HG03175 (cell line): ENCODE results near the gene NBAS.
A peak's percentile ranks its signal among the peaks of the same experiment; 100 is the strongest.

Experiments
- ATAC-seq: cut with Tn5 transposase; IDR thresholded peaks from one replicate; pipeline ENCODE4 v1.9.1; 2021; ENCODE audit warnings: mild to moderate bottlenecking, moderate library complexity; ENCODE audit not compliant: unreplicated experiment

The NBAS gene

DNA sequence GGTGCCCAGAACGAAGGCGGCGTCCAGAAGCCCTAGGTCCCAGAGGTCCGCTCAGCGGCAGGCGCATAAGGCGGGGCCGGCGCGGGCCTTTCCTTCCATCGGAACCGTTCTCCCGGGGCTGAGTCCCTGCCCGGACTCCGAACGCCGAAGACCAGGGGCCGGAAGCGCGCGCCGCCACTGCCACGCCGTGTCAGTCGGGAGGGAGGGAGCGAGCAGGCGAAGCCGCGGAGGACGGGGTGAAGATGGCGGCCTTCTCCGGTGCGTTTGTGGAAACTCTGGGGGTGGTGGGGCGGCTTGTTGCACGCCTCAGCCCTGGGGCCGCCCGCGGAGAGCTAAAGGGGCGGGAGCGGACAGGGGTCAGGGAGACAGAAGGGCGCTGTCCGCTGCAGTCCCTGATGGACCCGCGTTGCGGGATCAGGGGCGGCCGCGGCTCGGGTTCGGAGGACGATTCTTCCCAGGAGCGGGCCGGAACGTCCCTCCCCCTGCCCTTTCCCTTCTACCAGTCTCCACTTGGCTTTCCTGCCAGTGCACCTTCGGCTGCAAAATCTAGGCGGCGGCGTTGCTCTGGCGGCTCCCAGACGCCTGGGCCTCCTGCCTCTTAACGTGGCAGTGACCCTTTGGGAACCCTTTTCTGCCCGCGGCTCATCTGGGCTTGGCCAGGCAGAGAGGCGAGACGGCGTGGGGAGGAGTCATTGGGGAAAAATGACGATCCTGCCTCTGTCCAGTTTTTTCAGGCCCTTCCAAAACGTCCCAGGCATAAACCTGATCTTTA, 30.7 kb upstream of the NBAS start, which contains the start of gene DDX1:
TSS of gene DDX1 (plus strand) at position 177 of the 772 bp plus-strand sequence. CDS start at position 243, 66 bp downstream.
- peak; percentile 94 for ATAC-seq

- ATAC-seq = no peak
Observed at GRCh38 chr2:15591373-15591691, 30.2 kb upstream of the NBAS start.

DNA sequence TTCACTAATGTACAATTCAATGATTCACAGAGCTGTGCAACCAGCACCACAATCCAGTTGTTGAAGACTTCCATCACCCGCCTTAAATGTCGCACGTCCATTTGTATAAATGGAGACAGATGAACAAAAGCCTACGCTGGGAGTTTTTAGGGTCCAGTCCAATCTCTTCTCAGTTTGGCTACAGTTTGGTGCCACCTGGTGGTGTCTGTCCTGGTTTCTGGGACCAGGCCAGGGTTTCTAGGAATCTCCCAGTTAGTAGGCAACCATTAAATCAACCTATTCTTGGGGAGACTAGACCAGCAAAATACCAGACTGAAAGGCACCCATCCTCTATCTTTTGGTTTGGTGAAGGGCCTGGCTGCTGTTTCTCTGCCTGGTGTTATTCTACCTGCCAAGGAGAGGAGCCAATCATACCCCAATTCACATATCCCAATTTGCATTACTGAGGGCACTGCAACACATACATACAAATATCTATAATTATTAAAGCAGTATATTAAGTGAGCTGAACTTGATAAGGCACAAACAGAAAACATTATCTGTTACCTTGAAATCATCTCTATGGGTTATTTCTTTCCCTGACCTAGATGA, 27.3 kb upstream of the NBAS start:
- no peak for ATAC-seq

DNA sequence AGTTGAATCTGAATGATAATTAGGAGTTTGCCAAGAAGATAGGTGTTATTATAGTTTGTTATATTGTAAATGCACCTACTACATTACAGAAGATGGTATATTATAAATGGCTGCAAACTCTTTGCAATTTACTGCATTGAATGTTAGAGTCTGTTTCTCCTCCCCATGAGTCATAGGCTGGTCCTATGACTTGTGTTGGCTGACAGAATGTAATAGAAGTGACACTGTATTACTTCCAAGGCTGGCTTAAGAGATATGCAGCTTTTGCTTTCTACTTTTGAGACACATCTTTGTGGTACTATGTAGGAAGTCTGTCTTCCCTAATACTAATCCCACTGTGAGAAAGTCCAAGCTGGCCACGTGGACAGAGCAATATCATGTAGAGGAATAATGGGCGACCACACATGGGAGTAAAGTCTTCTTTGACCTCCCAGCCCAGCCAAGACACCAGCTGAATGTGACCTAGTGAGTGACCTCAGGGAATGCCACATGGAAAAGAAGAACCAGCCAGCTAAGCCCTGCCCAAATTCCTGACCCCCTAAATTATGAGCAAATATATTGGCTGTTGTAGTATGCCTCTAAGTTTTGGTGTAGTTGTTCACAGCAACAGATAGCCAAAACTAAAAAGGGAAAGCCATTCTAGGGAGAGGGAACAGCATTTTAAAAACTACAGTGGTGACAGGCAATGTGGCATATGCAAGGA, 23.8 kb upstream of the NBAS start:
- no peak for ATAC-seq

- ATAC-seq = no peak
Observed at GRCh38 chr2:15584316-15584715, 23.2 kb upstream of the NBAS start.

DNA sequence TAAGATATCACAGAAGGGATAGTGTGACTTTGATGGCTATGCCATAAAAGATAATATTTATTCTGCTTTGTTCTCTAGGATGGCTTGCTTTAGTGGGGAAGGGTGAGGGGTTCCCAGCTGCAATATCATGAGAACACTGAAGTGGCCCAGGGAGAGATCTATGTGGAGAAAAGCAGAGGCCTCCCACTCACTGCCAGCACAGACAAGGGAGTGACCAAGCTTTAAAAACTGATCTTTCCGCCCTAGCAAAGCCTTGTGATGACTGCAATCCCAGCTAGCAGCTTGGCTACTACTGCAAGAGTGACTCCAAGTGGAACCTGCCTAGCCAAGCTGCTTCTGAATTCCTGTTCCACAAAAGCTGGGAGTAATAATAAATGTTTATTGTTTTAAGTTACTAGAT, 22.7 kb upstream of the NBAS start:
- ATAC-seq = no peak

GRCh38 chr2:15582710-15583357, 21.7 kb upstream of the NBAS start:
- ATAC-seq = peak; percentile 67

DNA sequence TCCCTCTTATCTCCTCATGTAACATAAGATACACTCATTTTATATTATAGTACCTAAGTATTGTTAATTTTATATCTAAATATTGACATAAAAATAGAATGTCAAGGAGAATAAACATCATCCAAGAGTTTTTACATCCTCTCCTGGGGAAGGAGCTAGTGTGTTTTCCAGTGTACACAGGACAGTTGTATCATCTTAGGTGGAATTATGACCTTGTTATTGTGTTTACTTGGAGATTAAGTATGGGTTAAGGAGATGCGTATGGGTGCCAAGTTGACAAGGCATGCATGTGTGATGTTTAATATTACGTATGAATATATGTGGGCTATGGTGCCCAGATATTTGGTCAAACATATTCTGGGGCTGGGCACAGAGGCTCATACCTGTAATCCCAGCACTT, 19.3 kb upstream of the NBAS start:
- ATAC-seq = no peak

DNA sequence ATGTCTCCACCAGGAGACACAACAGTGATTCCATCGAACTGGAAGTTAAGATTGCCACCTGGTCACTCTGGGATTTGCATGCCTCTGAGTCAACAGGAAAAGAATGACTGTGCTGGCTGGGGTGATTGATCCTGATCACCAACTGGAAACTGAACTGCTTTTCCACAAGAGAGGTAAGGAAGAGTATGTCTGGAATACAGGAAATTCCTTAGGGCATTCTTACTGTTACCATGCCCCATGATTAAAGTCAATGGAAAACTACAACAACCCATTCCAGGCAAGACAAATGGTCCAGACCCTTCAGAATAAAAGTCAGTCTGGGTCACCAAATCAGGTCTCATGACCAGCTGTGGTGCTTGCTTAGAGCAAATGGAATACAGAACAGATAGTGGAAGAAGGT, 18.5 kb upstream of the NBAS start:
- no peak for ATAC-seq

DNA sequence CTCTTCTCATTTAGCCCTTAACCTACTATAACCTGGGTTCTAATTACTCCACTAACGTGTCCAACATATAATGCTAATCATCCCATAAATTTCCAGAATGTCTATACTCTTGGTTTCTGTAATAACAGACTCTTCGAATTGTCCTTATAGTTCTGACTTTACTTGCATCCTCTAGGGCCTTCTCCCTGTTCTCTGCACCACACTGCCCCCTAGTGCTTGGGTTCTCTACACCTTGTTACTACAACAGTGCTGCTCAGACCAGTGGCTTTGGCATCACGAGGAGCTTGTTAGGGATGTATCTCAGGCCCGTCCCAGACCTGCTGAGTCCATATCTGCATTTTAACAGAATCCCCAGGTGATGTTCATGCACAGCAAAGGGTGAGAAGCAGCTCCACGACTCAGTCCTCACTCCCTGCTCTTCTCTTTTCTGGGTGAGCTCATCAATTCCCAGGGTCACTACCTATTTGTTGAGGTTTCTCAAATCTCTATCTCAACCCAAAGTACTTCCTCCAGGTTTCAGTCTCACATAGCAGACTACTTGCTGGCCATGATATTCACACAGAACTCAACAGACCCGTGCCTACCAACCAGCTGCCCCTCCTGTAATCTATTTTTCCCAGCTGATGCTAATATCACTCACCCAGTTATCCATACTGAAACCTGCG, 16.1 kb upstream of the NBAS start:
- ATAC-seq = peak; percentile 94

DNA sequence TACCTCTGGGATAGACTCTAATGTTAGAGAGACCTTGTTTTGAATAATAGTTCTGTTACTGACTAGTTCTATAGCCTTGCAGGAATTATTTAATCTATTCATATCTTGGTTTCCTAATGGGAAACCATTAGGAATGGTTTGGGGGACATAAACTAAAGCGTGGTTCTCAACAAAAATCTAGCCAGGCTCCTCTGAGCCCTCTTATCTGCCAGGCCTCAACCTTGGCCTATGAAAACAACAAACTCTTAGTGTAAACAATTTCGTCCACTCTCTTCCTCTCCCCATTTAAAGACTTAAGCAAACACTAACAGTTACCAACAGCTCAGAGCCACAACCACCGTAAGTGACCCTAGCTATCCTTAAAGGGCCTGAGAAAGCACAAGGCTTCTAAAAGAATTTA, 10.6 kb upstream of the NBAS start:
- no peak for ATAC-seq

- no peak for ATAC-seq
Observed at GRCh38 chr2:15570104-15570503, 9.0 kb upstream of the NBAS start.

DNA sequence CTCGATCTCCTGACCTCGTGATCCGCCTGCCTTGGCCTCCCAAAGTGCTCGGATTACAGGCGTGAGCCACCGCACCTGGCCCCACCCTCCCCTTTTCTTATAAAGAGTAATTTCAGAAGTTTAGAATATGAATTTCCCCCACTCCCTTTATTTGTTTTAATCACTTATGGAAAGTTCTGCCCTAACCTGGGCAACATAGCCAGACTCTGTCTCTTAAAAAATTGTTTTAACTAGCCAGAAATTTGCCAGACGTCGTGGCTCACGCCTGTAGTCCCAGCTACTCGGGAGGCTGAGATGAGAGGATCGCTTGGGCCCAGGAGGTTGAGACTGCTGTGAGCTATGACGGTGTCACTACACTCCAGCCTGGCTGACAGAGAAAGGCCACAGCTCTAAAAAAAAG, 7.7 kb upstream of the NBAS start:
- ATAC-seq = no peak

- ATAC-seq = no peak
Observed at GRCh38 chr2:15566912-15567311, 5.8 kb upstream of the NBAS start.

DNA sequence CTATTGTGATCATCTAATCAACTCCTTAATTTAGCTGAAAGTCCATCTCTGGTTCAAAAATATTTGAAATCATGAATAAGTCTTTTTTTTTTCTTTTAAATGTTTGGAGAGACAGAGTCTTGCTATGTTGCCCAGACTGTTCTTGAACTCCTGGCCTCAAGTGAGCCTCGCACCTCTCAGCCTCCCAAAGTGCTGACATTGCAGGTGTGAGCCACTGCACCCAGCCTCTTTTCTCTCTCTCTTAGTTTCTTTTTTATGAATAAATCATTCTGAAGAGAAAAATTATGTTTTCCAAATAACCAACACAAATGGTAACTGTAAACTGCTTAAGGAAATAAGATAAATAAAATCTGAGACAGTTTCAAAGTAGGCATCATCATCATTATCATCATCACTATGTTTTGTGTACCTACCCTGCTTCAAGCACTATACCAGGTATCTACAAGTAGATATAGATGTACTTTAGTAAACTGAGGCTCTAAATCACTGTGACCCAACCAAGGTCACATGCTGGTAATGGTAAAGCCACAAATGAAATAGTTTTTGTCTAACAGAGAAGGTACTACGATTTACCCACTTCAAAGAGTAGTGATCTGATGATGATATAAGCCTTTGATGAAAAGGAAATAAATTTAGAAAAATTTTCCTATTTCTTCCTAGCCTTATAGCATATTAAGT, 5.0 kb upstream of the NBAS start:
- ATAC-seq = no peak

- ATAC-seq = no peak
Observed at GRCh38 chr2:15565392-15565791, 4.3 kb upstream of the NBAS start.

- no peak for ATAC-seq
Observed at GRCh38 chr2:15563227-15564100, 2.3 kb upstream of the NBAS start.

GRCh38 chr2:15562354-15563031, 1.4 kb upstream of the NBAS start:
- ATAC-seq = no peak
